GM23338 (cell line): ENCODE results near the gene HEATR5B. TPM values are rescaled to one million over a fixed set of nuclear protein-coding genes. Genes with fewer than 3 reads are reported as not detected.
A peak's percentile ranks its signal among the peaks of the same experiment; 100 is the strongest.

Source experiments
- ATAC-seq: fragments of 200-7000 bp; cut with Tn5 transposase; 3 replicates; pipeline ENCODE4 v1.9.1; 2020
- DNase-seq: peaks from one replicate; pipeline ENCODE4 v3.0.0-alpha.2; 2015; ENCODE audit warnings: low spot score
- H2AFZ ChIP-seq: fragments of 200-600 bp; sonication (generic); 2 replicates; pipeline ENCODE4 v1.8.0; 2016; ENCODE audit warnings: antibody characterized with exemption, mild to moderate bottlenecking, moderate library complexity
- H3F3A ChIP-seq: fragments of 200-600 bp; sonication (generic); replicated peaks from 2 replicates; pipeline ENCODE4 v1.8.0; 2017; ENCODE audit warnings: antibody characterized with exemption, mixed run types, low read depth
- H3K27ac ChIP-seq: fragments of 200-600 bp; sonication (generic); 2 replicates; pipeline ENCODE4 v1.6.1; 2016; ENCODE audit warnings: low read depth
- H3K27me3 ChIP-seq: fragments of 200-600 bp; sonication (generic); 2 replicates; pipeline ENCODE4 v1.8.0; 2016; ENCODE audit warnings: mild to moderate bottlenecking, mixed run types, moderate library complexity; ENCODE audit not compliant: insufficient read depth
- H3K36me3 ChIP-seq: fragments of 200-600 bp; sonication (generic); 2 replicates; pipeline ENCODE4 v1.8.0; 2016; ENCODE audit warnings: mild to moderate bottlenecking; ENCODE audit not compliant: insufficient read depth
- H3K4me1 ChIP-seq: fragments of 200-600 bp; sonication (generic); 2 replicates; pipeline ENCODE4 v1.8.0; 2016; ENCODE audit warnings: mild to moderate bottlenecking, moderate library complexity; ENCODE audit not compliant: insufficient read depth
- H3K4me2 ChIP-seq: fragments of 200-600 bp; sonication (generic); 2 replicates; pipeline ENCODE4 v1.7.1; 2017; ENCODE audit warnings: mixed run types
- H3K4me3 ChIP-seq: fragments of 200-600 bp; sonication (generic); 2 replicates; pipeline ENCODE4 v1.6.1; 2016; ENCODE audit warnings: mixed run types
- H3K79me2 ChIP-seq: fragments of 200-600 bp; sonication (generic); replicated peaks from 2 replicates; pipeline ENCODE4 v1.8.0; 2017; ENCODE audit warnings: mild to moderate bottlenecking; ENCODE audit not compliant: insufficient read depth
- H3K9me2 ChIP-seq: fragments of 200-600 bp; sonication (generic); 2 replicates; pipeline ENCODE4 v1.8.0; 2017; ENCODE audit not compliant: insufficient read depth
- H4K20me1 ChIP-seq: fragments of 200-600 bp; sonication (generic); replicated peaks from 2 replicates; pipeline ENCODE4 v1.8.0; 2017; ENCODE audit warnings: mild to moderate bottlenecking; ENCODE audit not compliant: insufficient read depth
- H3K27ac Mint-ChIP-seq: 2 replicates; pipeline ENCODE4 v1.8.0; 2020; ENCODE audit warnings: inconsistent platforms, mild to moderate bottlenecking, moderate library complexity, mixed read lengths
- H3K27me3 Mint-ChIP-seq: 3 replicates; pipeline ENCODE4 v1.8.0; 2022; ENCODE audit warnings: low read depth, mild to moderate bottlenecking, moderate library complexity, mixed read lengths, inconsistent platforms; ENCODE audit not compliant: insufficient read depth, poor library complexity
- H3K36me3 Mint-ChIP-seq: 3 replicates; pipeline ENCODE4 v1.8.0; 2021; ENCODE audit warnings: low read depth, mild to moderate bottlenecking, inconsistent platforms, moderate library complexity, mixed read lengths
- H3K4me1 Mint-ChIP-seq: 3 replicates; pipeline ENCODE4 v1.8.0; 2020; ENCODE audit warnings: mild to moderate bottlenecking, inconsistent platforms, mixed read lengths
- H3K4me3 Mint-ChIP-seq: 3 replicates; pipeline ENCODE4 v1.8.0; 2021; ENCODE audit warnings: moderate library complexity, mild to moderate bottlenecking, inconsistent platforms, mixed read lengths
- H3K9me3 Mint-ChIP-seq: 3 replicates; pipeline ENCODE4 v1.8.0; 2020; ENCODE audit warnings: moderate library complexity, mild to moderate bottlenecking, inconsistent platforms, mixed read lengths
- CTCF ChIP-seq, 2 experiments: fragments of 200-600 bp in 1 of 2; sonication (generic) in 1 of 2; conservative IDR thresholded peaks; 2 replicates each; pipeline versions ENCODE4 v1.5.1 to v1.6.1; 2016 to 2017; ENCODE audit warnings: antibody characterized with exemption in 2 of 2, low read depth in 2 of 2, mild to moderate bottlenecking in 2 of 2, moderate library complexity in 1 of 2
- JUNB ChIP-seq: IDR thresholded peaks from one replicate; pipeline ENCODE4 v1.6.1; 2016; ENCODE audit warnings: antibody characterized with exemption; ENCODE audit not compliant: unreplicated experiment
- NANOG ChIP-seq: IDR thresholded peaks from 2 replicates; pipeline ENCODE4 v1.6.1; 2016; ENCODE audit warnings: antibody characterized with exemption, borderline replicate concordance
- STAT1 ChIP-seq: IDR thresholded peaks from one replicate; pipeline ENCODE4 v1.6.1; 2016; ENCODE audit warnings: antibody characterized with exemption; ENCODE audit not compliant: unreplicated experiment
- polyA plus RNA-seq: library from polyadenylated mRNA; unstranded; fragments of >200 nt; fragmentation: Nextera tagmentation; extraction: Ambion mirVana; gene quantifications from 2 replicates; pipeline ENCODE4 v1.2.1, GENCODE V29; 2016
- total RNA-seq: library from RNA; depleted of rRNA; stranded (reverse); fragments of >200 nt; shearing (Covaris generic); gene quantifications from 2 replicates; pipeline ENCODE4 v1.2.3, GENCODE V29; 2014
- TF ChIP-seq, protein P1 (sequence below): fragments of 250-450 bp; sonication (Bioruptor Pico); IDR thresholded peaks from 2 replicates; pipeline ENCODE4 v1.5.0; 2020; ENCODE audit warnings: mild to moderate bottlenecking, moderate library complexity
- TF ChIP-seq, protein P2 (sequence below): IDR thresholded peaks from 2 replicates; pipeline ENCODE4 v1.6.1; 2016; ENCODE audit warnings: antibody characterized with exemption

HEATR5B gene
- total and polyA plus RNA-seq, 2 experiments from 2014 or later = 4.0 to 18.8 TPM

DNA sequence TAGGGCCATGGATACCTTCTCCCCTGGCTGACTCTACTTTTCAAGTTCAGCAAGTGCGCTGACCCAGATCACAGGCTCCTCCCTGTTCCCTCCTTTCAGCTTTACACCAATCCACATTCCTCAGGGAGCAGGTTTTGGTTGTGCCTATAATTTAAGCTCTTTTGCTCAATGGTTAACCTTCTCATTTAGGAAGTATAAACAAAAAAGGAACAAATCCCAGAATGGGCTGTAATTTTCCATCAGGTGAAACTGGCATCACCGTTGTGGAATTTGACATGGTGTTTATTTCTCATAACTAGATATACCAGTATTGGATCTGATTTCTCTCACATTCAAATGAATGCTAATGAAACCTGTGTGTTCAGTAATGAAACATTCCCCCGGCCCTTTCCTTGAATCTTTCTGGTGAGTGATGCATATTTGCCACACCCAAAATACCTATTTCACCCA is 131.4 kb downstream of the HEATR5B start (continued):
- TF ChIP-seq, protein P1, sequence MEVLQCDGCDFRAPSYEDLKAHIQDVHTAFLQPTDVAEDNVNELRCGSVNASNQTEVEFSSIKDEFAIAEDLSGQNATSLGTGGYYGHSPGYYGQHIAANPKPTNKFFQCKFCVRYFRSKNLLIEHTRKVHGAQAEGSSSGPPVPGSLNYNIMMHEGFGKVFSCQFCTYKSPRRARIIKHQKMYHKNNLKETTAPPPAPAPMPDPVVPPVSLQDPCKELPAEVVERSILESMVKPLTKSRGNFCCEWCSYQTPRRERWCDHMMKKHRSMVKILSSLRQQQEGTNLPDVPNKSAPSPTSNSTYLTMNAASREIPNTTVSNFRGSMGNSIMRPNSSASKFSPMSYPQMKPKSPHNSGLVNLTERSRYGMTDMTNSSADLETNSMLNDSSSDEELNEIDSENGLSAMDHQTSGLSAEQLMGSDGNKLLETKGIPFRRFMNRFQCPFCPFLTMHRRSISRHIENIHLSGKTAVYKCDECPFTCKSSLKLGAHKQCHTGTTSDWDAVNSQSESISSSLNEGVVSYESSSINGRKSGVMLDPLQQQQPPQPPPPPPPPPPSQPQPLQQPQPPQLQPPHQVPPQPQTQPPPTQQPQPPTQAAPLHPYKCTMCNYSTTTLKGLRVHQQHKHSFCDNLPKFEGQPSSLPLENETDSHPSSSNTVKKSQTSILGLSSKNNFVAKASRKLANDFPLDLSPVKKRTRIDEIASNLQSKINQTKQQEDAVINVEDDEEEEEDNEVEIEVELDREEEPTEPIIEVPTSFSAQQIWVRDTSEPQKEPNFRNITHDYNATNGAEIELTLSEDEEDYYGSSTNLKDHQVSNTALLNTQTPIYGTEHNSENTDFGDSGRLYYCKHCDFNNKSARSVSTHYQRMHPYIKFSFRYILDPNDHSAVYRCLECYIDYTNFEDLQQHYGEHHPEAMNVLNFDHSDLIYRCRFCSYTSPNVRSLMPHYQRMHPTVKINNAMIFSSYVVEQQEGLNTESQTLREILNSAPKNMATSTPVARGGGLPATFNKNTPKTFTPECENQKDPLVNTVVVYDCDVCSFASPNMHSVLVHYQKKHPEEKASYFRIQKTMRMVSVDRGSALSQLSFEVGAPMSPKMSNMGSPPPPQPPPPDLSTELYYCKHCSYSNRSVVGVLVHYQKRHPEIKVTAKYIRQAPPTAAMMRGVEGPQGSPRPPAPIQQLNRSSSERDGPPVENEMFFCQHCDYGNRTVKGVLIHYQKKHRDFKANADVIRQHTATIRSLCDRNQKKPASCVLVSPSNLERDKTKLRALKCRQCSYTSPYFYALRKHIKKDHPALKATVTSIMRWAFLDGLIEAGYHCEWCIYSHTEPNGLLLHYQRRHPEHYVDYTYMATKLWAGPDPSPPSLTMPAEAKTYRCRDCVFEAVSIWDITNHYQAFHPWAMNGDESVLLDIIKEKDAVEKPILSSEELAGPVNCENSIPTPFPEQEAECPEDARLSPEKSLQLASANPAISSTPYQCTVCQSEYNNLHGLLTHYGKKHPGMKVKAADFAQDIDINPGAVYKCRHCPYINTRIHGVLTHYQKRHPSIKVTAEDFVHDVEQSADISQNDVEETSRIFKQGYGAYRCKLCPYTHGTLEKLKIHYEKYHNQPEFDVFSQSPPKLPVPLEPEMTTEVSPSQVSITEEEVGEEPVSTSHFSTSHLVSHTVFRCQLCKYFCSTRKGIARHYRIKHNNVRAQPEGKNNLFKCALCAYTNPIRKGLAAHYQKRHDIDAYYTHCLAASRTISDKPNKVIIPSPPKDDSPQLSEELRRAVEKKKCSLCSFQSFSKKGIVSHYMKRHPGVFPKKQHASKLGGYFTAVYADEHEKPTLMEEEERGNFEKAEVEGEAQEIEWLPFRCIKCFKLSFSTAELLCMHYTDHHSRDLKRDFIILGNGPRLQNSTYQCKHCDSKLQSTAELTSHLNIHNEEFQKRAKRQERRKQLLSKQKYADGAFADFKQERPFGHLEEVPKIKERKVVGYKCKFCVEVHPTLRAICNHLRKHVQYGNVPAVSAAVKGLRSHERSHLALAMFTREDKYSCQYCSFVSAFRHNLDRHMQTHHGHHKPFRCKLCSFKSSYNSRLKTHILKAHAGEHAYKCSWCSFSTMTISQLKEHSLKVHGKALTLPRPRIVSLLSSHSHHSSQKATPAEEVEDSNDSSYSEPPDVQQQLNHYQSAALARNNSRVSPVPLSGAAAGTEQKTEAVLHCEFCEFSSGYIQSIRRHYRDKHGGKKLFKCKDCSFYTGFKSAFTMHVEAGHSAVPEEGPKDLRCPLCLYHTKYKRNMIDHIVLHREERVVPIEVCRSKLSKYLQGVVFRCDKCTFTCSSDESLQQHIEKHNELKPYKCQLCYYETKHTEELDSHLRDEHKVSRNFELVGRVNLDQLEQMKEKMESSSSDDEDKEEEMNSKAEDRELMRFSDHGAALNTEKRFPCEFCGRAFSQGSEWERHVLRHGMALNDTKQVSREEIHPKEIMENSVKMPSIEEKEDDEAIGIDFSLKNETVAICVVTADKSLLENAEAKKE (CRISPR knock-in tag) = no peak
- TF ChIP-seq, protein P2, sequence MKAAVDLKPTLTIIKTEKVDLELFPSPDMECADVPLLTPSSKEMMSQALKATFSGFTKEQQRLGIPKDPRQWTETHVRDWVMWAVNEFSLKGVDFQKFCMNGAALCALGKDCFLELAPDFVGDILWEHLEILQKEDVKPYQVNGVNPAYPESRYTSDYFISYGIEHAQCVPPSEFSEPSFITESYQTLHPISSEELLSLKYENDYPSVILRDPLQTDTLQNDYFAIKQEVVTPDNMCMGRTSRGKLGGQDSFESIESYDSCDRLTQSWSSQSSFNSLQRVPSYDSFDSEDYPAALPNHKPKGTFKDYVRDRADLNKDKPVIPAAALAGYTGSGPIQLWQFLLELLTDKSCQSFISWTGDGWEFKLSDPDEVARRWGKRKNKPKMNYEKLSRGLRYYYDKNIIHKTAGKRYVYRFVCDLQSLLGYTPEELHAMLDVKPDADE = no peak
- no peak for TF ChIP-seq STAT1

DNA sequence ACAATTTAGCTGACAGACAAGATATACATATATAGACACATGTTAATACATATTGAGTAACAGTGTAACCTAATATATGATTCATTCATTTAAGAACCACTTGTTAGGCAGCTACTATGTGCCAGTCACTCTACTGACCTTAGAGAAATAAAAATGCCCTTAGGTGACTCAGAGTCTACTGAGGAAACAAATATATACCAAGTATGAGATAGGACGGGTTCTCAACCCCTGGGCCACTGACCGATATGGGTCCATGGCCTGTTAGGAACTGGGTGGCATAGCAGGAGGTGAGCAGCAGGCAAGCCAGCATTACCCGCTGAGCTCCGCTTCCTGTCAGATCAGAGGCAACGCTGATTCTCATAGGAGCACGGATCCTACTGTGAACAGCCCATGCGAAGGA is 132.6 kb downstream of the HEATR5B start:
- Mint-ChIP-seq H3K9me3 (no peaks in the 10 kb centered on the region), H3K36me3 (no peaks in the 10 kb centered on the region), H3K27ac (0 out of 2 replicates have a peak overlapping the region, but pooled peaks have one; percentile 74), H3K4me1 (peaks cover 48% of the 10 kb centered on the region), H3K27me3 (peaks cover 4% of the 10 kb centered on the region), H3K4me3 (no peak overlapping the region)
- peaks cover 90% of the 10 kb centered on the region for H3K79me2 ChIP-seq
- ATAC-seq (peak; percentile 50), DNase-seq (no peak)
- no peak overlapping the region for H2AFZ ChIP-seq
- peaks cover 3% of the 10 kb centered on the region; the same call in 1 of the 2 replicates for H3F3A ChIP-seq
- H3K9me2 ChIP-seq = no peaks in the 10 kb centered on the region
- H3K27me3 ChIP-seq = no peaks in the 10 kb centered on the region
- 0 out of 2 replicates have a peak, but pooled peaks cover 6% of the 10 kb centered on the region for H4K20me1 ChIP-seq
- H3K36me3 ChIP-seq = no peaks in the 10 kb centered on the region
- H3K4me2 ChIP-seq = peak overlapping the region; percentile 24; the same call in 1 of the 2 replicates
- peak overlapping the region; percentile 41; the same call in 1 of the 2 replicates for H3K27ac ChIP-seq
- no peak overlapping the region for H3K4me3 ChIP-seq
- H3K4me1 ChIP-seq = peaks cover 53% of the 10 kb centered on the region
- TF ChIP-seq, protein P1 (CRISPR knock-in tag) = no peak
- TF ChIP-seq NANOG = no peak
- TF ChIP-seq CTCF (conservative IDR thresholded peaks at IDR 0.05; ENCODE audit: low read depth in 2 of 2) = no peak
- no peak for TF ChIP-seq JUNB
